NCI-H1436 (cell line): Measurements from ENCODE around the gene DICER1.
A peak's percentile ranks its signal among the peaks of the same experiment; 100 is the strongest.

Source experiments
- DNase-seq: peaks from one replicate; lab custom pipeline; 2025; lab: John Stamatoyannopoulos, UW

Gene DICER1

DNA sequence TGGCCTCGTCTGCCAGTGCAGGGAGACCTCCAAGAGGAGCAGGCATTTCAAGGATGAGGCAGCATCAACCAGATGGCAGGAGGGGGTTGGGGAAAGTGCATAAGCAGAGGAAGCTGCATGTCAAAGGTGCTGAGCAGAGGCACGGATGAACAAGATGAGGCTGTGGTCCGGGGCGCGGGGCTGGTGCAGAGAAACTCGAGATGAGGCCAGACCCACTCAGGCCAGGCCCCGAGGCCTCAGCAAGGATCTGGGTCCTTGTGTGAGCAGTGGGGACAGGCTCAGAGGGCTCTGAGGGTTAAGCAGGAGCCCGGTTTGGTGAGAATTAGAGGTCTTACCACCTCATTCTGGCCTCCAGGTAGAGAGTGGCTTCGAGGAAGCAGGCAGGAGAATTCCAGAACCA is 98.8 kb downstream of the DICER1 start:
- no peak for DNase-seq

DNA sequence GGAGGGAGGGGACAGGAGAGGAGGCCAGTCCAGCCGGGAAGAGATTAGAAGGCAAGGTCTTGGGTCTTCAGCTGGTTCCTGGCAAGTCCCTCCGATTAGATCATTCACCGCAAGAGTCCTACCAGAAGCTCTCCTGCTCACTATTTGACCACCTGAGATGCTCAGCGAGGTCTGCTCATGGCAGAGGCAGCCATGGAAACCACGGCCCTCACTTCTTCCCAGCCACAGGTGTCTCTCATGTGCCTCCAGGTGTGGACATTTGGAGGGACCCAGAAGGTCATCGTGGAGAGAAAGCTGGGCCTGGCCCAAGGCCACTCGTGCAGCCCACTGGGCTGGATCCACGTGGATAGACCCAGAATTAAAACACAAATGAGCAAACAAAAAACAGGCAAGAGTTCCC is 99.5 kb downstream of the DICER1 start:
- no peak for DNase-seq

DNA sequence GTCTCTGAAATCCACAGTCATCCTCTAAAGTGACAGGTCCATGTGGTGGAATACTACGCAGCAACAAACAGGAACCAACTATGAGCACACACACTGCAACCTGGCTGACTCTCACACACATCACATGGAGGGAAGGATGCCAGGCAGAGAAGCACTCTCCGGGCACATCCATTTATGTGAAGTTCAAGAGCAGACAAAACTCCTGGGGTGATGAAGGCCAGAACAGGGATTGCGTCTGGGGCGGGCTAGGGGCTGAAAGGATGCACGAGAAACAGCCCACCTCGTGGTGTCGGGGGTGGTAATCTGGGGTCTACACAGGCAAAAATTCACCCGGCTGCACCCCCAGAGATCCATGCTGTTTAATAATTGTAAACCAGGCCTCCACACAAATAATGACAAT is 100.2 kb downstream of the DICER1 start:
- DNase-seq, result no peak

DNA sequence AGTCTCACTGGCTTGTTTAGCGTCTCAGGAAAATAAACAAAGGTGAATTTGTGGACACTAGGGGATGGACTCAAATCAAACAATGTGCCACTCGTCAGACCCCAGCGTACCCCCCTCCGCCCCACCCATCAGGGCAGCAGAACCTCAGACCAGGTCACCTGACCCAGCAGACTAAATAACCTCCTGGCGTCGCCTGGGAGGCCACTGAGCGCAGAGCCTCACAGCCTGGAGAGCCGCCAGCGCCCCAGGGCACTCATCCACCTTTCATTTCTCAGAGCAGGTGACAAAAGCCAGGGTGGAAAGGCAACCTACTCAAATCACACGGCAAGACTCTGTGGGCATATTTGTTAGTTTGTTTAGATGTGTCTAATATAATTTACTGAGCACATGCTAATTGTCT is 100.9 kb downstream of the DICER1 start:
- peak; percentile 62 for DNase-seq

DNA sequence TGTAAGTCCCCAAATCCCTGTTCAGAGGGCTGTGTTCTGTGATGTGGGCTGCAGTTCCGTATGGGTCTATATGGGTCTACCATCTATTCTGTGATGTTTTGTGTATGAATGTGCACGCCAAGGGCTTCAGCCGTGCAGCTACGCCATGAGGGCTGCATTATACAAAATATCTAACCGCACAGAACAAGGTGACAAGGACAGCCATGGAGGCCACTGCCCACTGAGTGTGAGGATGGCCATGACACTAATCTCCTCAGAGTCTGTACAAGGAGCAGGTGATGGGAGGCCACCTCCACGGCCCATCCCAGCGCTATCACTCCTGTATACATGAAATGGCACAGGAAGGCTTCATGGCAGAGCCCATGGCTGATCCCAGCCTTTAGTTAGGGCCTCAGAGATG is 102.0 kb downstream of the DICER1 start:
- no peak for DNase-seq

DNA sequence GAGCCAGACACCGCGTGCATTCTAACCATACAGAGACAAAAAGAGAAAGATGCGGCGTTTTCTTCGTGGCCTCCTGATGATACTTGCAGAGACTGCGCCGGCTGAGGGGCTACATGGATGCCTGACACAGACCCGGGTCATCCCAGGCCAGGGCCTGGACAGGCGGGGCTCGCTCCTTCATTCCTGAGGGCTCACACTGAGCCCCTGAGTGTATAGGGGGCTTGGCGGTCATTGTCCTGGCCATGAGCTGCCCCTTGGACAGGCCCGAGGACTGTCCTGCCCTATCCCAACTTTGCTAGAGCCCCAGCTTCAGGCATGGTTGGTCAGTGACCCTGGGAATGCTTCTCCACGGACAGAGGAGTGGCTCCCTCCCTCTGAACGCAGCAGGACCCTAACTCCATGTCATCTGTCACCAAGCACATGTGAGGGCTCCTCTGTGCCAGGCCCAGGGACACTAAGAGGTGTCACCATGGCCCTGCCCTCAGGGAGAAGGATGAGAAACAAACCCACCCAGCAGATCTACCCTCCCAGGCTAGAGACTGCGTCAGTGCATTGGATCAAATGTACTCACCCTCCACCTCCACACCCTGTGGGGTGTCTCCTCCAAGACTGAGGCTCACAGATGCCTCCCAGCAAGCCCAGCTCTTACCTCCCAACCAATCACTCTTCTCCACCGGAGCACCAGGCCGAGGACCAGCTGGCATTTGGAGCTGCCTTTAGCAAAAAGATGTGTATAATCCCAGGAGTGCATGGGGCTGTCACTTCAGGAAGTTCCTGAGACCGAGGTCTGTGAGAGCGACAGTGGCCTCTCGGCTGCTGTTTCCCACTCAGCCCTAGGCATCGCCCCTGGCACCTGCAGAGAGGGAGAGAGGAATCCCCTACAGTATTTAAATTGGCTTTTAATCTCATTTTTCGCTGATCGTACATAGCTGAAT is 102.7 kb downstream of the DICER1 start:
- DNase-seq, result no peak

DNA sequence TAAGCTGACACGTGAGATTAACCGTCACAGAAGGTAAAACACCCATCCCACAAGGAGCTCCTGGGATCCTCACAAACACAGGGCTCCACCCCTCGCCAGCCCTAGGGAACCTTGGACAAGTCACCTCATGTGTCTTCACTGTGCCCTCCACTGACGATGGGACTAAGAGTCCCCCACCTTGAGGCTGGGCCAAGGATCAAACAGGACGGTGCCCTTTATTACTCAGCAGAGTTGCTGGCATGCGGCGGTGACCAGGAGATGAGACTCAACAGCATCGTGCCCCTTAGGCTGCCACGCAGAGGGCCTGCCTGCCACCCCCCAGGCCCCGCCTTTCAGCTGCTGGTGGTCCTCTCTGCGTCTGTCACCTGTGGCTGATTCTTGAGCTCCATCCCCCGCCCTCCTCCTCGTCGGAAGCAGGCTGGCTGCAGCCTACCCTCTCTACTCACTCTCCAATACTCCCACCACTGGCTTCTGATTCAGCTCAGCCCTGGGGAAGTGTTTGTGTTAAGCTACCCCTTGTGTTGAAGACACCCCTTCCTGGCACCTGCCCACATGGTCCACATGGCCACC is 105.2 kb downstream of the DICER1 start:
- no peak for DNase-seq

DNA sequence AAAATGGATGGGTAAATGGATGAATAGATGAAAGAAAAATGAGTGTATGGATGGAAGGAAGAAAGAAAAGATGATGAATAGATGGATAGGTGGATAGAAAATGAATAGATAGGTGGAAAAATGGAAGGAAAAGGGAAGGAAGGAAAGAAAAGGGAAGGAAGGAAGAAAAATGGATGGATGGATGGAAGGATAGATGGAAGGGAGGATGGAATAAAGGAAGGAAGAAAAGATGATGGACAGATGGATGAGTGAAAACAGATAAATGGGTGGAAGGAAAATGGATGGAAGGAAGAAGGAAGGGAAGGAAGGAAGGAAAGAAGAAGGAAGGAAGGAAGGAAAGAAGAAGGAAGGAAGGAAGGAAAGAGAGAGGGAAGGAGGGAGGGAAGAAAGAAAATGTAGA is 107.4 kb downstream of the DICER1 start:
- DNase-seq, result no peak

DNA sequence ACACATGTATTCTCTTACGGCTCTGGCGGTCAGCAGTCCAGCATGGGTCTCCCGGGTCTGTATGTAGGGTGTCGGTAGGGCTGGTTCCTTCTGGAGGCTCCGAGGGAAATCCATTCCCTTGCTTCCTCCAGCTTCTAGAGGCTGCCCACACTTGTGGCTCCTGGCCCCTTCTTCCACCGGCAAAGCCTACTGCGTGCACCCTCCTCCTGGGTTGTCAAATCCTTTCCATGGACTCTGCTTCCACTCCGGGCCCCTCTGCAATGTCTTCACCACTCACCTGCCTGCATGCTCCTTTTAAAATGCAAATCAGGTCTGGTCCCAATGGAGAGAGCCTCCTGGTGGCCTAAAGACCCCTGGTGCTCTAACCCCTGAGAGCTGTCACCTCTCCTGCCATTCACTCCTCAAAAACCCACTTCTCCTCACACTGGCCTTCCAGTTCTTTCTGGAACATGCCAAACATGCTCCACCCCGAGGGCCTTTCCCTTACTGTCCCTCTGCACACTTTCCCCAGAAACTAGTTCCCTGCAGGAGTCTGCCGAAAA is 108.5 kb downstream of the DICER1 start:
- no peak for DNase-seq

DNA sequence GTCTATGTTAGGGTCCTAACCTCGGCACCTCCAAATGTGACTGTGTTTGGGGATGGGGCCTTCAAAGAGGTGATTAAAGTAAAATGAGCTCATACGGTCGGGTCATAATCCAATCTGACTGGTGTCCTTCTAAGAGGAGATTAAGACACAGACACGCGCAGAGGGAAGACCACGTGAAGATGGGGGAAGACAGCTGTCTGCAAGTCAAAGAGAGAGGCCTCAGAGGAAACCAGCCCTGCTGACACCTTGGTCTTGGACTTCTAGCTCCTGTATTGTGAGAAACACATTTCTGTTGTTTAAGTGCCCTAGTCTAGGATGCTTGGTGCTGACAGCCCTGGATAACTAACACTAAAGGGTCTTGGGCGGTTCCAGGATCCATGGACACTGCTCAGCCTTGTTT is 109.6 kb downstream of the DICER1 start:
- DNase-seq, result no peak

DNA sequence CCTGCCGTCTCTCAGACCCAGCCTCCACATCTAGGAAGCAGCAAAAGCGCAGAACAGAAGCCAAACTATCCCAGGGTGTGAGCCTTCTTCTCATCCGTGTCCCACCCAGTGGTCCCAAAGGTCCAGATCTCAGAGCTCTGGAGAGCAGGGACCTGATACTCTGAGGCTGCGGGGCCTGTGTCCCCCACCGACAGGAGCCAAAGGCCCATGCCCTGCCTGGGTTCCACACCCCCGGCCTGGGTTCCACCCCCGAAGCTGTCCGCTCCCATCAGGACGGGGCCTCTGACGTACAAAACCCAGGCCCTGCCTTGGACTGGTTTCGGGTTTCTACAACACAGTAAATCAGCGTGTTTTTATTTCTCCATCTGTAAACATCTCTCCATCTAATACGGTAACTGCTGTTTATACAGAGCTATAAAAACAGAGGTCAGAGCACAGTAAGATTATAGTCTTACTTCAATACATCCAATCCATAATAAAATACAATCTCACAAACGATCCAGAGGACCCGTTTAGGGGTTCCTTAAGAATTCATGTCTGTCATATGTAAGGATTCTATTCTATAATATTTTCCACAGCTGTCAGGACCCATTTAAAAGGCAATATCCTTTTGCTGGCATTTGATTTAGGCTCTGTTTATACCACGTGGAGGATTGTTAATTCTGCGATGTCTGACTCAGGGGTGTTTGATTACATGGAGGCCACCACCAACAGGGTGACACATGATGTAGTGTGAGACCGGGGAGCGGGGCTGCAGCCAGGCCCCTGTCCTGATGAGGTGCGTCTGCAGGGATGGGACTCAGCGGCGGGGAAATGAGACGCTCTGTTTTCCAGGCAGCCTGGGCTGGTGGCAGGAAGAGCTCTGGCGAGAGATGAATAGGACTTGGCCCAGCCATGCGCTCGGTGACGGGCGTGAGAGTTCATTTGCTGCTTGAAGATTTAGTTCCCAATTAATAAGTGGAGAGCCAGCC is 110.3 kb downstream of the DICER1 start:
- no peak for DNase-seq

DNA sequence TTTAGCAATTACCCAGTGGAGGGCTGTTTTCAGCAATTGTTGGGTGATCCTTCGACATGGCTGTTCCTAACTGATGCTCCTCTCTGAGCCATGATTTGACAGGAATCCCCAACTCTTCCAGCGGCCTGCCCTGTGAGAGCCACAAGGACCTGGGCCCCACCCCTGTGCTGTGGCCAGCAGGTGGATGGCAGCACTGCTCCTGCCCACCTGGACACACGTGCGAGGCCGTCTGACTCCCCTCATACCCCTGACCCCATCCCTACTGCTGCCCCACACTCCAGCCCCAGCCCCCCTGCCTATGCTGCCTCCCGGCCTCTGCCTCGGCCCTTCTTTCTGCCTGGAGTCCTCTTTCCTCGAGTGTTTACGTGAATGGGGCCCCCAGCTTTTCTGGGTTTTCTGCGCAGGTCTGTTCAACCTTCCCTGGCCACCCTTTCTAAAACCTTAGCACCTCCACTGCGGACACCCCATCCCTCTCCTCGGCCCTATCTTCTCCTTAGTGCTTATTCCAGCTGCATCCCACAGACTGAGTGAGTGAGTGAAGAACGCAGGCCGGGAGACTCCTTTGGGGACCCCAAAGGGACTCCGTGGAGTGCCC is 111.4 kb downstream of the DICER1 start:
- no peak for DNase-seq

DNA sequence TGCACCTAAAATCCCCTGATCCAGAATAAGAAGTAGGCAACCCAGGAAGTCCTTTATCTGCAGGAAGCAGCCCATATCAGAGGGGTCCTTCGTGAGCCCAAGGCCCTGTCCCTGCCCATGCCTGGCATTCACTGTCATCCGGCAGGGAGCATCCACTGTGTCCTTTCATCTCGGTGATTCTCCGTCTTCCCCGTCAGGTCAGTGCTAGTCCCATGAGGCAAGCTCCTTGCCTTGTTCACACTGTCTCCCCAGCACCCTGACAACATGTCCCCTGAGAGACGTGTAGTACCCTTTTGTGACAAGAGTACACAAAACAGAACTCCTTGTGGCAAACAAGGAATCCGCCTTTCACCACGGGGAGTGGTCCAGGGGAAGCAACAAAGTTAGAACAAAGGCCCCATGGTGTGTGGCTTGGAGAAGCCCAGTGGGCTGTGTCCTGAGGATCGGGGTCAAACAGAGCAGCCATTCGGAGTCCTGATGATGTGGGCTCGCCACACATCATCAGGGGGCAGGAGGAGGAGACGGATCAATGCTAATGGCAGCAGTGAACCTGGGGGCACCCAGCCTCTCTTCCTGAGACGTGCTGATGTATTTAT is 112.1 kb downstream of the DICER1 start:
- no peak for DNase-seq

DNA sequence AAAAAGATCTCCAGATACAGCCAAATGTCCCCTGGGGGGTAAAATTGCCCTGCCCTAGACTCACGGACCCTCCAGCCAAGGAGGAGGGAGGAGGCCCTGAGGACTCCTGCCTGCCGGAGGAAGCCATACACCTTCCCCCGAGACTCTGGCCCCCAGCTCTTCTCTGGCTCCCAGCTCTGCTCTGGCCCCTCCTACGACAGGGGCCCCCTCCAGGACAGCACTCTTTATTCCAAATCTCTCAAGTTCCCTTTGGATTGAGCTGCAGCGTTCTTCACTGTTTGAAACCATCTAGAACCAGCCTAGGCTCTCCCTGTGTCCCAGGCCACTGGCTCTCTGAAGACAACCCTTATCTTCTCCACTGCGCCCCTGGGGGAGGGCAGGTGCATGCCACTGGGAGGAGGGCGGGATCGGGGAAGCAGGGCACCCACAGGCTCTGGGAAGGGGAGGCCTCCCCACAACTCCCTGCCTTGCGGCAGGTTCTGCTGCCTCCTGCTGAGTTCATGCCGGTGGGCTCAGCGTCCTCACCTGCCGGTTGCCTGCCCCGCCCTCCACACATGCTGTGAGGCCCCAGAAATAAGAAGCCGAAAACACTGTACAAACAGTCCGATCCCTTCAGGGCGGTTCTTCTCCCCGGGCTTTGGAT is 112.7 kb downstream of the DICER1 start:
- no peak for DNase-seq

DNA sequence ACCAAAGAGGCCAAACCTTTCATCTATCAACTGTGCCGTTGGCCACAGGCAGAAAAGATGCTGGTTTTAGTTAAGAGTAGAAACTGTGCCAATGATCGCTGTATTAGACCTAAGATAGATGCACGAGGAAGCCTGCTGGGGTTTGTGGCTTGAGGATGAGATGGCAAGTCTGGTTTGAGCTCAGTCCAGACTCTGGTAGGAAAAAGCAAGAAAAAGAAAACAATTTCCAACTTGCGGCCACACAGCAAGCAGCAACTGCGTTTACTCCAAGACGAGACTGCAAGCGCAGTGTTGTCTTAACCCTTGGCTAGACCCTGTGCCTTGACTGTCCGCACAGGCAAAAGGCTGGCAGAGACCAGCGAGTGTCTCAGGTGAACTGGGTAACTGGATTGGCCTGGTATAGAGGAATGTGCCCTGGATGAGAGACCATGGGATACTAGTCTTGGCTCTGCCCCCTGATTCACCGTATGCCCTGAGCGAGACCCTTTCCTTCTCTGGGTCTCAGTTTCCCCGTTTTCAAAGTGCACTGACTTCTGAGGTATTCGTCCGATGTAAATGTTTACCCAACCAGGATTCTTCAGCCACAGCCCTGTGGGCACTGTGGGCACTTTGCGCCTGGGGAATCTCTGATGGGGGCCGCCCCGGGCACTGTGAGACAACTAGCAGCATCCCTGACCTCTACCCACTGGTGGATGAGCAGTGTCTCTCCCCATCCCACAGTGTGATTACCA is 113.4 kb downstream of the DICER1 start:
- no peak for DNase-seq

DNA sequence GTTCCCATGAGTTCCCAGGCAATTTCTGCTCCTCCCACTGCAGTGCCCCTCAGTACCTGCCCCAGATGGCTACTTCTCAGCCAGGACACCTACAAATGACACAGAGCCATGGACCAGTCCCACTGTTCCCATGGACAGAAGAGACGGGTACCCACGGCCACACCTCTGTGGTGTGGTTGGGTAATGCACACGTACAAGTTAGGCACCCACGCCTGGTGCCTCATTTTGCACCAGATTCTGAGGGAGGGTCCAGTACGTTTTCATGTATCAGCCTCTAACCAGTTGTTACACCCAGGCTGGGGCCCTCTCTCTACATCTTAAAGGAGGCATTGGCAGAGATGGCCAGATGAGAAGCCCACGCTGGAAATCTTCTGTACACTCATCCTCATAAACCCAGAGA is 114.0 kb downstream of the DICER1 start:
- DNase-seq, result no peak

DNA sequence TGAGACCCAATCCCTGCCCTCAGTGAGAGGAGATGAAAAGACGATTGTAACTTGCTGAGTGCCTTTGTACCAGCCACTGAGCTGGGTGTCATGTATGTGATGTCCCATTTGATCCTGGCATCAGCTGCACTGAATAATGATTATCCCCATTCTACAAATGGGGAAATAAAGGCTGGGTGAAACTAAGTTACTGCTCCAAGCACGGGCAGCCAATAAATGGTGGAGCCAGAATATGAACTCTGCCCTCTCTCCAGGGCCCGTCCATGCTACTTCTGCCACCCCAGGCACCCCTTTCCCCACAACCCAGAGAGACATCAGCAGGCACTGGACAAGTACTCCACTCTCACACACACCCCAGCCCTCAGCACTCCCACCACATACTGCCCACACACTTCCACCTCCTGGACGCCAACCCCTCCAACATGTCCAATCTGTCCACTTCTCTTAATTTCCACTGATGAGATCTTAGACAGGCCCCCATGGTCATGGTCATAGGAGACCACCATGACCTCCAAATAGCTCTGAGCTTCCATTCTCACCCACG is 115.8 kb downstream of the DICER1 start:
- DNase-seq, result no peak

DNA sequence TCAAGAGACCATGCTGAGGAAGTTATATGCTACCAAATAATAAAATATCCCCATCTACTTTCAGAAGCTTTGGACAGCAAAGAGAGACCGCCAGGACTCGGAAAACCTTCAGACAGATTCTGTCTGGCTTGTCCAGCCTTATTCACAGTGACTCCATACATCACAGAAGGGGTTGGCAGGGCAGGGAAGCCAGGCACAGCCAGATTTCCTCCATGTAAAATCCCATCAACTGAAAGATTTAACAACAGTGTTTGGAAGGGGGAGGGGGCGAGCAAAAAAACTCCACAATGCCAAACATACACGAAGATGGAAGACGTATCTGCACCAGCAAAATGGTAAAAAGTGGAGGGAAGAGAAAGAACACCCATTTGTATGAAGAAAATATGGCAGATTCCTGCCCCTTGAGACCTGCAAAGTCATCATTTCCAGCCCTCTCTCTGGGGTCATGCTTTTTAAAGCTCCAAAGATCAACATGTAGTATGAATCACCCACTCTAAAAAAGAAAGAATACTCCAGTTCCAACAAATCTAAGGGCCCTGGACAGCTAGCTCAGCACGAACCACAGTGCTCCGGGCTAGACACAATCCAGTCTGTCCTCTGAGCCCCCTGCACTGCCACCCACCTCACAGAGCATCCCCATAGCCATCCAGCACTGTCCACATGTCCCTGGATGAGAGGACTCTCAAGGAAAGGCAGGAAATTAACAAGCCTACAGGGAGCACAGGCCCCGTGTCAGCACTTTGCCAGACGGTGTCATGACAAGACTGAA is 116.4 kb downstream of the DICER1 start:
- no peak for DNase-seq

DNA sequence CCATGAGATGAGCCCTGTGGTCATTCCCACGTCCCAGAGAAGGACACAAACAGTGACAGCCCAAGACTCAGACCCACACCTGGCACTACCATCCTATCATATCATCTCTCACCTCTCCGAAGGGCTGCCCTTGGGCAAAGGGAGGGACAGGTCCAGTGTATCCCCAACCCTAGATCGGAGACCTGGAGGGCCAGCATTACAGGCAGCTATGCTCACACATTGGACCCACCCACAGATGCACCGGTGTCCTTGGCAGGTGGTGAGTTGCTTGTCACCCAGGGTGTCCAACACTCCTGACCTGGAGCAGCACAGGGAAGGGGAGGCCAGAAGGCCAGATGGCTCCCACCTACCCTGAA is 117.4 kb downstream of the DICER1 start:
- DNase-seq, result no peak
